ENCODE results near the gene DEFB123. TPM values are rescaled to one million over a fixed set of nuclear protein-coding genes. Genes with fewer than 3 reads are reported as not detected.

Gene DEFB123
- not detected for total RNA-seq
- long read RNA-seq, donor 1 = 0 reads
- long read RNA-seq, donor 2 = 0 reads

- ATAC-seq (no peak), DNase-seq (no peak)
- TF ChIP-seq CTCF (IDR thresholded peaks at IDR 0.05) = no peak
Observed at GRCh38 chr20:31440012-31440659, at the start of gene DEFB123. Gene DEFB123 (plus strand): TSS chr20:31440632. CDS start chr20:31440699, 67 bp downstream.

GRCh38 chr20:31392836-31393235 is 47.6 kb upstream of the DEFB123 start:
- TF ChIP-seq CTCF (IDR thresholded peaks at IDR 0.05) = no peak
- DNase-seq (no peak), ATAC-seq (no peak)
- Histone ChIP-seq H3K4me1 (ENCODE audit: low read depth) (no peaks in the 10 kb centered on the region), H3K36me3 (ENCODE audit: low read depth) (no peaks in the 10 kb centered on the region), H3K9me3 (no peaks in the 10 kb centered on the region), H3K4me3 (no peak overlapping the region)
- intact Hi-C loops (cut with DNase I, micrococcal nuclease) = no loop called here

More at GRCh38 chr20:31440012-31440659, at the start of gene DEFB123:
- Histone ChIP-seq H3K9me3 (no peaks in the 10 kb centered on the region), H3K4me3 (no peak within 1 kb of the TSS), H3K36me3 (ENCODE audit: low read depth) (no peaks in the 10 kb centered on the region), H3K4me1 (ENCODE audit: low read depth) (no peaks in the 10 kb centered on the region)
- intact Hi-C loops (cut with DNase I, micrococcal nuclease) = no loop called here

- no peak for TF ChIP-seq CTCF (IDR thresholded peaks at IDR 0.05)
- DNase-seq (no peak), ATAC-seq (no peak)
- H3K36me3 ChIP-seq (ENCODE audit: low read depth) = no peaks in the 10 kb centered on the region
- H3K4me1 ChIP-seq (ENCODE audit: low read depth) = no peaks in the 10 kb centered on the region
- peaks cover 4% of the 10 kb centered on the region for H3K9me3 ChIP-seq
- no peak overlapping the region for H3K4me3 ChIP-seq
- intact Hi-C loops (cut with DNase I, micrococcal nuclease) = no loop called here
Observed at GRCh38 chr20:31394900-31395299, 45.5 kb upstream of the DEFB123 start.

GRCh38 chr20:31403886-31404285 is 36.5 kb upstream of the DEFB123 start:
- no peak for DNase-seq
- ATAC-seq = no peak
- Histone ChIP-seq H3K4me1 (ENCODE audit: low read depth) (no peaks in the 10 kb centered on the region), H3K9me3 (peaks cover 3% of the 10 kb centered on the region), H3K36me3 (ENCODE audit: low read depth) (no peaks in the 10 kb centered on the region), H3K4me3 (no peak overlapping the region)
- intact Hi-C loops (cut with DNase I, micrococcal nuclease) = no loop called here
- no peak for TF ChIP-seq CTCF (IDR thresholded peaks at IDR 0.05)

GRCh38 chr20:31406115-31406514 is 34.3 kb upstream of the DEFB123 start, which contains the start of gene DEFB121:
Gene DEFB121 (minus strand): TSS chr20:31406215. CDS start chr20:31406152, 63 bp downstream.
- DNase-seq = no peak
- no peak for ATAC-seq
- intact Hi-C loops (cut with DNase I, micrococcal nuclease) = no loop called here
- no peaks in the 10 kb centered on the region for H3K36me3 ChIP-seq (ENCODE audit: low read depth)
- no peak for TF ChIP-seq CTCF (IDR thresholded peaks at IDR 0.05)
- H3K9me3 ChIP-seq = peaks cover 6% of the 10 kb centered on the region
- no peak within 1 kb of the TSS for H3K4me3 ChIP-seq
- H3K4me1 ChIP-seq (ENCODE audit: low read depth) = no peaks in the 10 kb centered on the region
